HepG2 (cell line): ENCODE measurements around the gene TRNP1. TPM values are rescaled to one million over a fixed set of nuclear protein-coding genes. Genes with fewer than 3 reads are reported as not detected.

Experiments
- ATAC-seq: fragments of 200-7000 bp; cut with Tn5 transposase; 3 replicates; pipeline ENCODE4 v1.9.1; 2020; ENCODE audit warnings: mild to moderate bottlenecking, moderate library complexity
- BruUV-seq: library from RNA; stranded (reverse); fragments of 400-500 nt; replicated peaks from 2 replicates; lab custom pipeline; 2021; lab: Mats Ljungman, UMichigan
- CTCF ChIA-PET: fragments of 300-600 bp; formaldehyde crosslinking; extraction: SDS; loops from one replicate; lab custom pipeline; 2021; ENCODE audit warnings: low total read pairs, inconsistent platforms, low intra/inter-chr PET ratio; lab: Yijun Ruan, JAX
- POLR2A ChIA-PET: fragments of 350-600 bp; sonication (Branson Sonifier 250); formaldehyde crosslinking; loops from one replicate; lab custom pipeline; 2020; ENCODE audit warnings: antibody characterized with exemption, inconsistent platforms; lab: Yijun Ruan, JAX
- DNase-seq: peaks from one replicate; pipeline ENCODE4 v3.0.0-alpha.2; 2015; ENCODE audit warnings: low spot score
- FAIRE-seq: peaks from 3 replicates; lab custom pipeline; 2011; peaks lifted over from hg19 to GRCh38; lab: Jason Lieb, UNC
- H2AFZ ChIP-seq: one replicate; pipeline ENCODE4 v1.6.1; 2011; ENCODE audit warnings: low read length, inconsistent platforms
- H3K27ac ChIP-seq: fragments of 300-600 bp; 3 replicates; pipeline ENCODE4 v1.8.0; 2011; ENCODE audit warnings: mixed run types, mild to moderate bottlenecking, mixed read lengths, low read length, inconsistent platforms; ENCODE audit not compliant: insufficient read depth; ENCODE audit errors: extremely low read length
- H3K27me3 ChIP-seq, 2 experiments: fragments of 200-600 bp in 1 of 2; 2 replicates in 1 of 2; 3 replicates in 1 of 2; pipeline versions ENCODE4 v1.6.0 to v1.8.0; 2011; ENCODE audit warnings: low read length in 2 of 2, mild to moderate bottlenecking in 2 of 2, moderate library complexity in 2 of 2, inconsistent platforms in 1 of 2; ENCODE audit not compliant: insufficient read depth in 2 of 2, control insufficient read depth in 1 of 2
- H3K36me3 ChIP-seq, 2 experiments: fragments of 200-600 bp in 1 of 2; replicated peaks in 1 of 2; 2 replicates in 1 of 2; 3 replicates in 1 of 2; pipeline versions ENCODE4 v1.5.1 to v1.8.0; 2011; ENCODE audit warnings: low read length in 2 of 2, inconsistent platforms in 1 of 2; ENCODE audit not compliant: insufficient read depth in 2 of 2, control insufficient read depth in 1 of 2
- H3K4me1 ChIP-seq: 2 replicates; pipeline ENCODE4 v1.5.1; 2012; ENCODE audit warnings: low read length, inconsistent platforms; ENCODE audit not compliant: insufficient read depth
- H3K4me2 ChIP-seq: 2 replicates; pipeline ENCODE4 v1.6.0; 2011; ENCODE audit warnings: low read depth, low read length, inconsistent platforms
- H3K4me3 ChIP-seq, 3 experiments: fragments of 200-600 bp in 1 of 3; sonication (generic), shearing (Covaris generic) in 1 of 3; replicated peaks in 1 of 3; 2 replicates each; pipeline ENCODE4 v1.5.1; 2011 to 2016; ENCODE audit warnings: low read length in 3 of 3, inconsistent platforms in 2 of 3, low read depth in 2 of 3, mild to moderate bottlenecking in 2 of 3, control low read depth in 1 of 3, mixed read lengths in 1 of 3; ENCODE audit not compliant: insufficient read depth in 1 of 3
- H3K79me2 ChIP-seq: one replicate; pipeline ENCODE4 v1.6.1; 2011; ENCODE audit warnings: low read length, inconsistent platforms; ENCODE audit not compliant: insufficient read depth
- H3K9ac ChIP-seq: 2 replicates; pipeline ENCODE4 v1.6.0; 2011; ENCODE audit warnings: mild to moderate bottlenecking, low read depth, low read length, inconsistent platforms; ENCODE audit not compliant: insufficient read depth
- H3K9me3 ChIP-seq: 2 replicates; pipeline ENCODE4 v1.5.1; 2012; ENCODE audit warnings: mild to moderate bottlenecking, low read length
- H4K20me1 ChIP-seq: 2 replicates; pipeline ENCODE4 v1.6.0; 2011; ENCODE audit warnings: inconsistent platforms, mild to moderate bottlenecking, low read length, moderate library complexity; ENCODE audit not compliant: insufficient read depth
- AGO1 ChIP-seq: fragments of 200-400 bp; formaldehyde crosslinking; IDR thresholded peaks from 2 replicates; pipeline ENCODE4 v1.6.1; 2017; ENCODE audit warnings: mild to moderate bottlenecking, low read depth, low read length, moderate library complexity; ENCODE audit not compliant: poor library complexity, severe bottlenecking
- AGO2 ChIP-seq: fragments of 200-400 bp; formaldehyde crosslinking; optimal IDR thresholded peaks from 2 replicates; pipeline ENCODE3; 2017; ENCODE audit warnings: mild to moderate bottlenecking, low read depth, low read length, moderate library complexity
- ARHGAP35 ChIP-seq: sonication (generic); formaldehyde crosslinking; IDR thresholded peaks from 2 replicates; pipeline ENCODE4 v1.9.0; 2022; ENCODE audit warnings: mild to moderate bottlenecking, inconsistent platforms, moderate library complexity, missing genetic modification reagents, borderline replicate concordance
- CBX2 ChIP-seq, 2 experiments: fragments of 200-600 bp in 1 of 2; sonication (generic); formaldehyde crosslinking in 1 of 2; IDR thresholded peaks; 2 replicates each; pipeline versions ENCODE4 v1.7.0 to v1.8.1; 2018 to 2022; ENCODE audit warnings: low read depth in 2 of 2, low read length in 1 of 2, mild to moderate bottlenecking in 1 of 2, missing genetic modification reagents in 1 of 2
- CEBPB ChIP-seq: IDR thresholded peaks from 2 replicates; pipeline ENCODE4 v1.6.1; 2011; ENCODE audit warnings: low read depth, low read length, improper control_type of control experiment, borderline replicate concordance
- CEBPG ChIP-seq: IDR thresholded peaks from 2 replicates; pipeline ENCODE4 v1.6.1; 2016
- FOXA1 ChIP-seq, 2 experiments: fragments of 450-650 bp in 1 of 2; sonication (generic) in 1 of 2; formaldehyde crosslinking in 1 of 2; IDR thresholded peaks; 2 replicates each; pipeline versions ENCODE4 v1.4.0 to v1.6.1; 2016 to 2020; ENCODE audit warnings: missing genetic modification reagents in 1 of 2
- GFI1 ChIP-seq: sonication (generic); formaldehyde crosslinking; IDR thresholded peaks from 2 replicates; pipeline ENCODE4 v1.5.0; 2020; ENCODE audit warnings: missing genetic modification reagents, mild to moderate bottlenecking, borderline replicate concordance
- JUN ChIP-seq: sonication (generic); formaldehyde crosslinking; IDR thresholded peaks from 2 replicates; pipeline ENCODE4 v1.4.0; 2020; ENCODE audit warnings: mild to moderate bottlenecking, missing genetic modification reagents
- PPARG ChIP-seq: conservative IDR thresholded peaks from 2 replicates; pipeline ENCODE4 v1.6.1; 2016; ENCODE audit warnings: missing biosample characterization, missing genetic modification reagents
- RFX5 ChIP-seq: IDR thresholded peaks from 2 replicates; pipeline ENCODE4 v1.6.1; 2011; ENCODE audit warnings: low read depth, low read length, improper control_type of control experiment
- XRCC5 ChIP-seq: fragments of 200-400 bp; formaldehyde crosslinking; optimal IDR thresholded peaks from 2 replicates; pipeline ENCODE3; 2017; ENCODE audit warnings: mild to moderate bottlenecking, low read length
- ZNF326 ChIP-seq: sonication (generic); formaldehyde crosslinking; IDR thresholded peaks from 2 replicates; pipeline ENCODE4 v1.4.0; 2020; ENCODE audit warnings: missing genetic modification reagents, borderline replicate concordance
- ZNF383 ChIP-seq: sonication (generic); formaldehyde crosslinking; IDR thresholded peaks from 2 replicates; pipeline ENCODE4 v1.4.0; 2020; ENCODE audit warnings: missing genetic modification reagents, mild to moderate bottlenecking, borderline replicate concordance
- ZNF558 ChIP-seq: sonication (generic); formaldehyde crosslinking; IDR thresholded peaks from 2 replicates; pipeline ENCODE4 v1.9.0; 2022; ENCODE audit warnings: mild to moderate bottlenecking, missing genetic modification reagents, borderline replicate concordance
- WGBS: methylation state at CpG from one replicate; pipeline ENCODE4 v1.1.6; 2017; ENCODE audit warnings: low lambda C conversion rate; 5-methylcytosine and 5-hydroxymethylcytosine counted together
- in situ Hi-C: cut with HindIII; loops from 2 replicates; pipeline ENCODE4 v1.10.0; 2017; ENCODE audit warnings: low pct_unique_long_range_greater_than_20kb; ENCODE audit not compliant: extremely low pct_ligation_motif_present
- intact Hi-C: fragments of 100-400 bp; cut with micrococcal nuclease; formaldehyde crosslinking; loops from one replicate; pipeline ENCODE4 v1.10.0; 2022; ENCODE audit not compliant: unreplicated experiment
- polyA plus RNA-seq, 8 experiments: library from polyadenylated mRNA; depleted of rRNA in 3 of 8; stranded (reverse) in 7 of 8; unstranded in 1 of 8; fragments of >200 nt; fragmentation: Illumina TruSeq in 4 of 8; extraction: Trizol in 4 of 8; gene quantifications; 2 replicates each; pipeline versions ENCODE4 v1.2.1 to v1.2.3, GENCODE V29; 2011 to 2016; ENCODE audit warnings: low read depth in 4 of 8, missing spikeins in 1 of 8, mixed read lengths in 1 of 8; ENCODE audit not compliant: insufficient read depth in 1 of 8
- total RNA-seq, 5 experiments: library from RNA; depleted of rRNA; stranded (reverse); fragments of >200 nt; fragmentation: Illumina TruSeq; extraction: Trizol; gene quantifications; 2 replicates each; pipeline ENCODE4 v1.2.3, GENCODE V29; 2016; ENCODE audit warnings: low read depth in 1 of 5
- TF ChIP-seq, protein P1 (sequence below): sonication (generic); formaldehyde crosslinking; IDR thresholded peaks from 2 replicates; pipeline ENCODE4 v1.4.0; 2020; ENCODE audit warnings: missing genetic modification reagents

The TRNP1 gene
- total and polyA plus RNA-seq, 2 of the 13 experiments (the other 11 are each of a cell fraction or from before 2014, with no cell fraction given): 42.0 to 158 TPM

DNA sequence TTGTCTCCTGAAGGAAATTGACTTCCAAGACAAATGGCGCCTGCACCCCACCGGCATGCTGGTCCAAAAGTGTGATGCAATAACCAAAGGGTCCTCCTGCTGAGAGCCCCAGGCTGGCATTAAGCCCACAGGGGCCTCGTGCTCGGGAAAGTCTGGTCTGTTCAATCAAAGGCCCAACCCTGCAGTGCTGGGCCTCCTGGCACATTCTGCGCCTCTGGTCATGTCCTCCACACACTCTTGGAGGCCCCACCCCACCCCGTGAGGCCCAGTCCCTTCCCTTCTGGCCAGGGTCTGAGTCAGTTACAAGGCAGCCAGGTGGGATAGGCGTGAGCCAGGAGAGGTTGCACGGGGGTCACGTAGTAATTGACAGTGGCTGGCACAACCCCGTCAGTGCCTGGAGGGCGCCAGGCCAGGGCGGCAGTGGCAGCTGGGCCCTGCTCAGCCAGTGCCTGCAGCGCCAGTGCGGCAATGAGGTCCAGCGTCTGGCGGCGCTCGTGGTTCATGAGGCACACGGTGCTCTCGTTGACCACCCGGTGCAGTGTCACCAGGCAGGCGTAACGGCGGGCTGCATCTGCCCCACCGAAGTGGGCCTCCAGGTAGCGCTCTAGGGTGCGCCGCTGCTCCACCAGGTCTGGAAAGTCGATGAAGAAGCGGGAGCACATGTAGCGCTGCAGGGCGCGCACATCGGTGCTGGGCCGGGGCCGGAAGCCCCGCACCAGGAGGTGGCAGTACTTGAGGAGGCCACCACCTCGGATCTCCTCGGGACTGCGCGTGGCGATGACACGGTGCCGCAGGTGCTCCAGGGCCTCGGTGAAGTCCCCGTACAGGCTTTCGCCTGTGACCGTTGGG is 12.4 kb downstream of the TRNP1 start:
- Histone ChIP-seq H3K4me3 (no peak overlapping the region), H4K20me1 (peaks cover 11% of the 10 kb centered on the region), H3K27ac (no peak overlapping the region), H2AFZ (no peak overlapping the region), H3K36me3 (no peaks in the 10 kb centered on the region), H3K27me3 (peaks cover 2 to 6% of the 10 kb centered on the region in 2 experiments; a peak in 2 of 5 replicates), H3K4me1 (peaks cover 65% of the 10 kb centered on the region), H3K79me2 (no peaks in the 10 kb centered on the region), H3K9me3 (no peaks in the 10 kb centered on the region), H3K9ac (no peak overlapping the region)
- no peak for FAIRE-seq
- DNase-seq: no peak
- ChIA-PET CTCF (no interaction called here), POLR2A (interaction anchor here (1.2 to 2.6 kb wide), 3 partner anchors 10 to 92 kb away, joined by 3 to 9 read pairs (median 3); partner anchors contain the start of gene NR0B2)
- no TSS peak for BruUV-seq
- TF ChIP-seq CEBPB (peak; percentile 58; the same call in 1 of the 2 replicates), XRCC5 (no peak), AGO1 (peak; percentile 80), FOXA1 (IDR thresholded peaks at IDR 0.05) (no peak), FOXA1 (CRISPR knock-in tag; IDR thresholded peaks at IDR 0.05) (no peak), CBX2 (IDR thresholded peaks at IDR 0.05; ENCODE audit: low read depth, low read length) (no peak), CBX2 (CRISPR knock-in tag; IDR thresholded peaks at IDR 0.05; ENCODE audit: low read depth) (no peak), RFX5 (no peak), CEBPG (CRISPR knock-in tag) (peak; percentile 25; the same call in 1 of the 2 replicates), JUN (CRISPR knock-in tag) (no peak), AGO2 (peak; percentile 80), GFI1 (CRISPR knock-in tag) (no peak), ARHGAP35 (no peak), ZNF558 (no peak), ZNF383 (CRISPR knock-in tag) (no peak), ZNF326 (CRISPR knock-in tag) (no peak), PPARG (CRISPR knock-in tag) (no peak)
- TF ChIP-seq, protein P1, sequence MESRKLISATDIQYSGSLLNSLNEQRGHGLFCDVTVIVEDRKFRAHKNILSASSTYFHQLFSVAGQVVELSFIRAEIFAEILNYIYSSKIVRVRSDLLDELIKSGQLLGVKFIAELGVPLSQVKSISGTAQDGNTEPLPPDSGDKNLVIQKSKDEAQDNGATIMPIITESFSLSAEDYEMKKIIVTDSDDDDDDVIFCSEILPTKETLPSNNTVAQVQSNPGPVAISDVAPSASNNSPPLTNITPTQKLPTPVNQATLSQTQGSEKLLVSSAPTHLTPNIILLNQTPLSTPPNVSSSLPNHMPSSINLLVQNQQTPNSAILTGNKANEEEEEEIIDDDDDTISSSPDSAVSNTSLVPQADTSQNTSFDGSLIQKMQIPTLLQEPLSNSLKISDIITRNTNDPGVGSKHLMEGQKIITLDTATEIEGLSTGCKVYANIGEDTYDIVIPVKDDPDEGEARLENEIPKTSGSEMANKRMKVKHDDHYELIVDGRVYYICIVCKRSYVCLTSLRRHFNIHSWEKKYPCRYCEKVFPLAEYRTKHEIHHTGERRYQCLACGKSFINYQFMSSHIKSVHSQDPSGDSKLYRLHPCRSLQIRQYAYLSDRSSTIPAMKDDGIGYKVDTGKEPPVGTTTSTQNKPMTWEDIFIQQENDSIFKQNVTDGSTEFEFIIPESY: peak; percentile 93; the same call in 1 of the 2 replicates
- TF ChIP-seq, all 625 proteins: peak for 5
- 98% methylated on average over 28 of the region's 48 CpGs for WGBS
- intact Hi-C loops (no loop called here), in situ Hi-C loops (no loop called here)
- peak; percentile 4 for ATAC-seq
- H3K4me2 ChIP-seq: no peak overlapping the region
